GM12875 (cell line): Measurements from ENCODE around the gene DNM3.

Source experiments
- H3K4me3 ChIP-seq: one replicate; pipeline ENCODE4 v1.5.1; 2011; ENCODE audit warnings: low read depth, low read length, control low read depth
- CTCF ChIP-seq: IDR thresholded peaks from 2 replicates; pipeline ENCODE4 v1.5.1; 2011; ENCODE audit warnings: low read depth, mild to moderate bottlenecking, control low read depth, inconsistent platforms, low read length, moderate library complexity, borderline replicate concordance; ENCODE audit not compliant: insufficient read depth

Gene DNM3

GRCh38 chr1:172270605-172271004, 429.3 kb downstream of the DNM3 start:
- TF ChIP-seq CTCF = no peak
- H3K4me3 ChIP-seq = no peak overlapping the region

- no peak overlapping the region for H3K4me3 ChIP-seq
- no peak for TF ChIP-seq CTCF
These were observed 430.8 kb downstream of the DNM3 start for GRCh38 chr1:172272087-172272486.

- H3K4me3 ChIP-seq = no peak overlapping the region
- no peak for TF ChIP-seq CTCF
These were observed 432.5 kb downstream of the DNM3 start for GRCh38 chr1:172273647-172274396.

- no peak overlapping the region for H3K4me3 ChIP-seq
These were observed 434.2 kb downstream of the DNM3 start for GRCh38 chr1:172275478-172275877.

GRCh38 chr1:172276120-172276818, 435.0 kb downstream of the DNM3 start:
- H3K4me3 ChIP-seq = no peak overlapping the region

More at GRCh38 chr1:172275478-172275877, 434.2 kb downstream of the DNM3 start:
- no peak for TF ChIP-seq CTCF

GRCh38 chr1:172277275-172277674, 436.0 kb downstream of the DNM3 start:
- no peak overlapping the region for H3K4me3 ChIP-seq
- no peak for TF ChIP-seq CTCF

More at GRCh38 chr1:172276120-172276818, 435.0 kb downstream of the DNM3 start:
- TF ChIP-seq CTCF = no peak

- no peak for TF ChIP-seq CTCF
- H3K4me3 ChIP-seq = no peak overlapping the region
These were observed 436.7 kb downstream of the DNM3 start for GRCh38 chr1:172277989-172278388.
